ENCODE measurements around the gene CAP2.
"Not testable (repeated sequence)": the region's sequence is repeated elsewhere in the genome, so short reads cannot be mapped to it uniquely, and the experiment has no call there.

Gene CAP2

GRCh38 chr6:17574866-17575560 lies 181.6 kb downstream of the CAP2 start:
- DNase-seq (ENCODE audit: low read depth in 1 of 2, low spot score in 1 of 2), result no peak

- DNase-seq (ENCODE audit: low read depth in 1 of 2, low spot score in 1 of 2), result no peak
These were observed 183.7 kb downstream of the CAP2 start for GRCh38 chr6:17577059-17577458.

GRCh38 chr6:17580518-17581048 lies 187.2 kb downstream of the CAP2 start:
- peak in 1 of 2 donors; percentile 19 for DNase-seq (ENCODE audit: low read depth in 1 of 2, low spot score in 1 of 2)

GRCh38 chr6:17581282-17581681 lies 187.9 kb downstream of the CAP2 start:
- not testable (repeated sequence) for DNase-seq (ENCODE audit: low read depth in 1 of 2, low spot score in 1 of 2)

GRCh38 chr6:17583811-17584210 lies 190.4 kb downstream of the CAP2 start:
- no peak for DNase-seq (ENCODE audit: low read depth in 1 of 2, low spot score in 1 of 2)

- DNase-seq (ENCODE audit: low read depth in 1 of 2, low spot score in 1 of 2), result no peak
These were observed 190.9 kb downstream of the CAP2 start for GRCh38 chr6:17584241-17584803.

- DNase-seq (ENCODE audit: low read depth in 1 of 2, low spot score in 1 of 2), result no peak
These were observed 192.5 kb downstream of the CAP2 start for GRCh38 chr6:17585766-17586490.

- not testable (repeated sequence) for DNase-seq (ENCODE audit: low read depth in 1 of 2, low spot score in 1 of 2)
These were observed 193.2 kb downstream of the CAP2 start for GRCh38 chr6:17586623-17587022.

- DNase-seq (ENCODE audit: low read depth in 1 of 2, low spot score in 1 of 2), result no peak
These were observed 194.6 kb downstream of the CAP2 start for GRCh38 chr6:17588011-17588410.

- DNase-seq (ENCODE audit: low read depth in 1 of 2, low spot score in 1 of 2), result no peak
These were observed 196.2 kb downstream of the CAP2 start for GRCh38 chr6:17589406-17590096.

- DNase-seq (ENCODE audit: low read depth in 1 of 2, low spot score in 1 of 2), result no peak
These were observed 197.9 kb downstream of the CAP2 start for GRCh38 chr6:17591287-17591686.

GRCh38 chr6:17593246-17593645 lies 199.9 kb downstream of the CAP2 start:
- DNase-seq (ENCODE audit: low read depth in 1 of 2, low spot score in 1 of 2), result no peak

- DNase-seq (ENCODE audit: low read depth in 1 of 2, low spot score in 1 of 2), result no peak
These were observed 202.7 kb downstream of the CAP2 start for GRCh38 chr6:17596085-17596484.

GRCh38 chr6:17599877-17600526 lies 206.6 kb downstream of the CAP2 start, which contains the start of gene FAM8A1:
TSS of gene FAM8A1 (plus strand) at chr6:17600302. CDS start at chr6:17600410, 108 bp downstream.
- peak; percentile 92 to 93 for DNase-seq (ENCODE audit: low read depth in 1 of 2, low spot score in 1 of 2)

- peak; percentile 14 to 29 for DNase-seq (ENCODE audit: low read depth in 1 of 2, low spot score in 1 of 2)
These were observed 207.4 kb downstream of the CAP2 start for GRCh38 chr6:17600527-17601385.

- no peak for DNase-seq (ENCODE audit: low read depth in 1 of 2, low spot score in 1 of 2)
These were observed 207.9 kb downstream of the CAP2 start for GRCh38 chr6:17601386-17601703.

GRCh38 chr6:17602888-17603287 lies 209.5 kb downstream of the CAP2 start:
- no peak for DNase-seq (ENCODE audit: low read depth in 1 of 2, low spot score in 1 of 2)

- no peak for DNase-seq (ENCODE audit: low read depth in 1 of 2, low spot score in 1 of 2)
These were observed 213.2 kb downstream of the CAP2 start for GRCh38 chr6:17606606-17607005.

Data from activated CD4-positive, alpha-beta T cell treated with anti-CD3 and anti-CD28 coated beads, Interleukin-2, amount 50 U/mL, for 24 hours (primary cell).